ENCODE data around the gene ALG12. TPM values are rescaled to one million over a fixed set of nuclear protein-coding genes. Genes with fewer than 3 reads are reported as not detected.

The ALG12 gene
- total RNA-seq, 1 donor from 2014 or later: 16.4 TPM

GRCh38 chr22:49880281-49880680 is 38.0 kb downstream of the ALG12 start:
- no peak for TF ChIP-seq CTCF (conservative IDR thresholded peaks at IDR 0.05; ENCODE audit: low read depth, low read length)
- DNase-seq (ENCODE audit: low read depth): no peak

GRCh38 chr22:49879871-49880270 is 38.4 kb downstream of the ALG12 start:
- H3K4me3 ChIP-seq (ENCODE audit: low read depth, low read length): no peak overlapping the region
- no peak for DNase-seq (ENCODE audit: low read depth)
- TF ChIP-seq CTCF (conservative IDR thresholded peaks at IDR 0.05; ENCODE audit: low read depth, low read length): no peak

More at GRCh38 chr22:49880281-49880680, 38.0 kb downstream of the ALG12 start:
- no peak overlapping the region for H3K4me3 ChIP-seq (ENCODE audit: low read depth, low read length)

GRCh38 chr22:49878206-49878605 is 40.0 kb downstream of the ALG12 start:
- no peak overlapping the region for H3K4me3 ChIP-seq (ENCODE audit: low read depth, low read length)
- no peak for DNase-seq (ENCODE audit: low read depth)
- no peak for TF ChIP-seq CTCF (conservative IDR thresholded peaks at IDR 0.05; ENCODE audit: low read depth, low read length)

- H3K4me3 ChIP-seq (ENCODE audit: low read depth, low read length): no peak overlapping the region
- TF ChIP-seq CTCF (conservative IDR thresholded peaks at IDR 0.05; ENCODE audit: low read depth, low read length): no peak
- no peak for DNase-seq (ENCODE audit: low read depth)
These were observed 40.6 kb downstream of the ALG12 start for GRCh38 chr22:49877642-49878041.

GRCh38 chr22:49873228-49873940 is 44.9 kb downstream of the ALG12 start:
- DNase-seq (ENCODE audit: low read depth): no peak
- H3K4me3 ChIP-seq (ENCODE audit: low read depth, low read length): no peak overlapping the region
- no peak for TF ChIP-seq CTCF (conservative IDR thresholded peaks at IDR 0.05; ENCODE audit: low read depth, low read length)

GRCh38 chr22:49872347-49872746 is 45.9 kb downstream of the ALG12 start:
- no peak for DNase-seq (ENCODE audit: low read depth)
- H3K4me3 ChIP-seq (ENCODE audit: low read depth, low read length): no peak overlapping the region
- no peak for TF ChIP-seq CTCF (conservative IDR thresholded peaks at IDR 0.05; ENCODE audit: low read depth, low read length)

GRCh38 chr22:49871482-49871881 is 46.8 kb downstream of the ALG12 start:
- no peak for TF ChIP-seq CTCF (conservative IDR thresholded peaks at IDR 0.05; ENCODE audit: low read depth, low read length)
- DNase-seq (ENCODE audit: low read depth): no peak
- H3K4me3 ChIP-seq (ENCODE audit: low read depth, low read length): no peak overlapping the region
